SK-N-SH (cell line): ENCODE measurements around the gene PCDH17. TPM values are rescaled to one million over a fixed set of nuclear protein-coding genes. Genes with fewer than 3 reads are reported as not detected.
A peak's percentile ranks its signal among the peaks of the same experiment; 100 is the strongest.

Experiments used
- CTCF ChIA-PET: fragments of 300-600, 350-600 bp; formaldehyde crosslinking; extraction: SDS; loops from one replicate; lab custom pipeline; 2021; lab: Yijun Ruan, JAX
- POLR2A ChIA-PET: fragments of 350-600 bp; sonication (Branson Sonifier 250); formaldehyde crosslinking; extraction: SDS; loops from one replicate; lab custom pipeline; 2020; ENCODE audit warnings: antibody characterized with exemption, inconsistent platforms; lab: Yijun Ruan, JAX
- DNase-seq: peaks from one replicate; pipeline ENCODE4 v3.0.0; 2012
- H2AFZ ChIP-seq: fragments of 200-600 bp; sonication (generic); 2 replicates; pipeline ENCODE4 v1.8.1; 2016; ENCODE audit warnings: antibody characterized with exemption, mild to moderate bottlenecking, low read depth
- H3F3A ChIP-seq: fragments of 200-600 bp; sonication (generic); replicated peaks from 2 replicates; pipeline ENCODE3; 2016; ENCODE audit warnings: antibody characterized with exemption, mild to moderate bottlenecking; ENCODE audit not compliant: insufficient read depth
- H3K27ac ChIP-seq, 2 experiments: fragments of 200-500 bp in 1 of 2; fragments of 200-600 bp in 1 of 2; sonication (Bioruptor generic) in 1 of 2; sonication (generic), shearing (Covaris generic) in 1 of 2; 2 replicates each; pipeline versions ENCODE4 v1.5.1 to v1.6.1; 2014 to 2016; ENCODE audit warnings: low read depth in 2 of 2, inconsistent platforms in 1 of 2, low read length in 1 of 2, mild to moderate bottlenecking in 1 of 2, mixed read lengths in 1 of 2
- H3K27me3 ChIP-seq: fragments of 200-600 bp; sonication (generic), shearing (Covaris generic); 2 replicates; pipeline ENCODE4 v1.6.1; 2016; ENCODE audit warnings: mixed run types; ENCODE audit not compliant: insufficient read depth
- H3K36me3 ChIP-seq, 2 experiments: fragments of 200-500 bp in 1 of 2; fragments of 200-600 bp in 1 of 2; sonication (Bioruptor generic) in 1 of 2; sonication (generic) in 1 of 2; replicated peaks in 1 of 2; 2 replicates each; pipeline versions ENCODE3 to v1.5.1; 2014 to 2016; ENCODE audit warnings: low read length in 1 of 2, mild to moderate bottlenecking in 1 of 2; ENCODE audit not compliant: insufficient read depth in 2 of 2, control insufficient read depth in 1 of 2
- H3K4me1 ChIP-seq, 2 experiments: fragments of 200-500 bp in 1 of 2; fragments of 200-600 bp in 1 of 2; sonication (Bioruptor generic) in 1 of 2; sonication (generic), shearing (Covaris generic) in 1 of 2; 2 replicates each; pipeline versions ENCODE4 v1.5.1 to v1.6.1; 2014 to 2016; ENCODE audit warnings: low read depth in 1 of 2, low read length in 1 of 2, mixed run types in 1 of 2; ENCODE audit not compliant: insufficient read depth in 2 of 2, control insufficient read depth in 1 of 2
- H3K4me2 ChIP-seq: fragments of 200-600 bp; sonication (generic), shearing (Covaris generic); 2 replicates; pipeline ENCODE4 v1.6.1; 2017; ENCODE audit warnings: mixed run types
- H3K4me3 ChIP-seq, 2 experiments: fragments of 200-500 bp in 1 of 2; fragments of 200-600 bp in 1 of 2; sonication (Bioruptor generic) in 1 of 2; sonication (generic), shearing (Covaris generic) in 1 of 2; 2 replicates each; pipeline versions ENCODE4 v1.5.1 to v1.8.1; 2014 to 2016; ENCODE audit warnings: low read depth in 2 of 2, inconsistent platforms in 1 of 2, low read length in 1 of 2, mild to moderate bottlenecking in 1 of 2, mixed read lengths in 1 of 2, moderate library complexity in 1 of 2
- H3K79me2 ChIP-seq: fragments of 200-600 bp; sonication (generic); 2 replicates; pipeline ENCODE4 v1.8.1; 2017; ENCODE audit warnings: mild to moderate bottlenecking; ENCODE audit not compliant: insufficient read depth
- H3K9ac ChIP-seq: fragments of 200-600 bp; sonication (generic); 2 replicates; pipeline ENCODE4 v1.6.1; 2017; ENCODE audit warnings: mixed run types
- H3K9me2 ChIP-seq: fragments of 200-600 bp; sonication (generic); 2 replicates; pipeline ENCODE4 v1.6.1; 2017; ENCODE audit warnings: mixed run types
- H3K9me3 ChIP-seq: fragments of 200-600 bp; sonication (generic); 2 replicates; pipeline ENCODE4 v1.6.1; 2017; ENCODE audit warnings: mixed run types, mild to moderate bottlenecking, moderate library complexity
- H4K20me1 ChIP-seq: fragments of 200-600 bp; sonication (generic); 2 replicates; pipeline ENCODE4 v1.6.1; 2017; ENCODE audit warnings: mild to moderate bottlenecking, mixed run types; ENCODE audit not compliant: insufficient read depth
- CTCF ChIP-seq: fragments of 200-600 bp; sonication (generic); IDR thresholded peaks from 2 replicates; pipeline ENCODE4 v1.6.1; 2017; ENCODE audit warnings: antibody characterized with exemption, mild to moderate bottlenecking, moderate library complexity
- ELF1 ChIP-seq: IDR thresholded peaks from 2 replicates; pipeline ENCODE4 v1.4.0; 2012
- EP300 ChIP-seq, 2 experiments: IDR thresholded peaks; 2 replicates each; pipeline versions ENCODE4 v1.4.0 to v1.6.1; 2012; ENCODE audit warnings: borderline replicate concordance in 1 of 2, low read depth in 1 of 2, low read length in 1 of 2
- EZH2phosphoT487 ChIP-seq: fragments of 200-600 bp; sonication (generic); IDR thresholded peaks from 2 replicates; pipeline ENCODE4 v1.6.1; 2017; ENCODE audit warnings: low read depth, mixed run types, mild to moderate bottlenecking, antibody characterized with exemption, moderate library complexity, borderline replicate concordance
- FOSL2 ChIP-seq: IDR thresholded peaks from 2 replicates; pipeline ENCODE4 v1.4.0; 2012; ENCODE audit warnings: low read depth, mild to moderate bottlenecking, moderate library complexity, borderline replicate concordance
- FOXM1 ChIP-seq: IDR thresholded peaks from 2 replicates; pipeline ENCODE4 v1.4.0; 2012; ENCODE audit warnings: low read depth, mild to moderate bottlenecking
- IRF3 ChIP-seq: fragments of 150-350 bp; IDR thresholded peaks from 2 replicates; pipeline ENCODE4 v1.6.1; 2016; ENCODE audit warnings: mild to moderate bottlenecking, low read depth, low read length
- JUND ChIP-seq: IDR thresholded peaks from 2 replicates; pipeline ENCODE4 v1.4.0; 2012
- MAX ChIP-seq: IDR thresholded peaks from 2 replicates; pipeline ENCODE4 v1.4.0; 2012; ENCODE audit warnings: low read depth
- PBX3 ChIP-seq: IDR thresholded peaks from 2 replicates; pipeline ENCODE4; 2012
- RAD21 ChIP-seq: IDR thresholded peaks from 2 replicates; pipeline ENCODE4 v1.6.1; 2012; ENCODE audit warnings: mild to moderate bottlenecking, low read length
- SMC3 ChIP-seq: IDR thresholded peaks from 2 replicates; pipeline ENCODE4 v1.6.1; 2012; ENCODE audit warnings: low read depth, low read length, improper control_type of control experiment
- TEAD4 ChIP-seq: IDR thresholded peaks from 2 replicates; pipeline ENCODE4 v1.4.0; 2012; ENCODE audit warnings: mild to moderate bottlenecking, borderline replicate concordance; ENCODE audit not compliant: insufficient read depth
- USF2 ChIP-seq: fragments of 150-350 bp; IDR thresholded peaks from 2 replicates; pipeline ENCODE4 v1.6.1; 2017; ENCODE audit warnings: antibody characterized with exemption, low read length, low read depth, borderline replicate concordance
- WGBS: methylation state at CpG from one replicate; pipeline ENCODE4 v1.1.6; 2017; ENCODE audit warnings: low lambda C conversion rate; 5-methylcytosine and 5-hydroxymethylcytosine counted together
- polyA plus RNA-seq, 3 experiments: library from polyadenylated mRNA; depleted of rRNA; stranded (reverse); fragments of >200 nt; gene quantifications; 2 replicates each; pipeline ENCODE4 v1.2.3, GENCODE V29; 2012

PCDH17 gene
- polyA plus RNA-seq, 1 of the 3 experiments (the other 2 are of a cell fraction): 0.13 TPM

- TF ChIP-seq USF2 (no peak), EP300 (IDR thresholded peaks at IDR 0.05; ENCODE audit: borderline replicate concordance in 1 of 2, low read depth in 1 of 2, low read length in 1 of 2) (no peak), IRF3 (no peak), RAD21 (peak; percentile 83), MAX (no peak), EZH2phosphoT487 (no peak), FOSL2 (no peak), ELF1 (no peak), FOXM1 (no peak), TEAD4 (no peak), CTCF (peak; percentile 84), PBX3 (no peak), JUND (no peak), SMC3 (peak; percentile 48)
- Histone ChIP-seq H3K4me1 (peaks cover 4 to 10% of the 10 kb centered on the region in 2 experiments; a peak in 1 of 4 replicates), H2AFZ (no peak overlapping the region), H3K4me2 (no peak overlapping the region), H3K9me3 (no peaks in the 10 kb centered on the region), H4K20me1 (no peaks in the 10 kb centered on the region), H3K27ac (no peak overlapping the region), H3K9me2 (no peaks in the 10 kb centered on the region), H3K79me2 (no peaks in the 10 kb centered on the region), H3K36me3 (no peaks in the 10 kb centered on the region), H3K27me3 (peaks cover 13% of the 10 kb centered on the region), H3K9ac (no peak overlapping the region), H3K4me3 (peak overlapping the region in 1 of 2 experiments; percentile 27; a peak in 1 of 4 replicates), H3F3A (peaks cover 7% of the 10 kb centered on the region)
- CTCF ChIA-PET: interaction anchor here (0.6 to 3.4 kb wide), 22 partner anchors 10 to 1716 kb away, joined by 3 to 20 read pairs (median 3); no protein-coding TSS in a partner anchor
- DNase-seq: peak; percentile 51
- 2% methylated on average over 3 of the region's 3 CpGs for WGBS
- POLR2A ChIA-PET: no interaction called here
These were observed 3.9 kb upstream of the PCDH17 start for GRCh38 chr13:57627663-57628062.
